ENCODE data around the gene AIF1L.
"Not testable (repeated sequence)": the region's sequence is repeated elsewhere in the genome, so short reads cannot be mapped to it uniquely, and the experiment has no call there.

Gene AIF1L

GRCh38 chr9:131099102-131099606, 2.8 kb downstream of the AIF1L start:
- DNase-seq (ENCODE audit: low read depth): no peak

- DNase-seq (ENCODE audit: low read depth): not testable (repeated sequence)
These were observed 3.5 kb downstream of the AIF1L start for GRCh38 chr9:131099845-131100244.

DNA sequence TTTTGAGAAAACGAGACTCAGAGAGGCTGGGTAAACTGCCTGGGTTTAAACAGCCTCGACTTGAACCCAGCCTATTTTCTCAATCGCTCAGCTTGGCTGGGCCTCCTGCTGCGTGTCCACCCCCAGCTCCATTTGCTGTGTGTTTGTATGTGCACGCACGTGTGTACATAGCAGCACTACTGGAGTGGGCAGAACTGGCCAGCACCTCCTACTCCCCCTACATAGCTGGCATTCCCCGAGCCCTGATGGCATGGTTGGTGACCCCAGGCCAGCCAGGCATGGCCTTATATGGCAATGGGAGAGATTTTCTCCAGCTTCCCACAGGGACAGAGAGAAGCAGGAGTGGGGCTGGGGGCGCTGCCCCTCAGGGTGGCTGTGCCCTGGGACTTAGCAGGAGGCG, 4.1 kb downstream of the AIF1L start:
- DNase-seq (ENCODE audit: low read depth): no peak

DNA sequence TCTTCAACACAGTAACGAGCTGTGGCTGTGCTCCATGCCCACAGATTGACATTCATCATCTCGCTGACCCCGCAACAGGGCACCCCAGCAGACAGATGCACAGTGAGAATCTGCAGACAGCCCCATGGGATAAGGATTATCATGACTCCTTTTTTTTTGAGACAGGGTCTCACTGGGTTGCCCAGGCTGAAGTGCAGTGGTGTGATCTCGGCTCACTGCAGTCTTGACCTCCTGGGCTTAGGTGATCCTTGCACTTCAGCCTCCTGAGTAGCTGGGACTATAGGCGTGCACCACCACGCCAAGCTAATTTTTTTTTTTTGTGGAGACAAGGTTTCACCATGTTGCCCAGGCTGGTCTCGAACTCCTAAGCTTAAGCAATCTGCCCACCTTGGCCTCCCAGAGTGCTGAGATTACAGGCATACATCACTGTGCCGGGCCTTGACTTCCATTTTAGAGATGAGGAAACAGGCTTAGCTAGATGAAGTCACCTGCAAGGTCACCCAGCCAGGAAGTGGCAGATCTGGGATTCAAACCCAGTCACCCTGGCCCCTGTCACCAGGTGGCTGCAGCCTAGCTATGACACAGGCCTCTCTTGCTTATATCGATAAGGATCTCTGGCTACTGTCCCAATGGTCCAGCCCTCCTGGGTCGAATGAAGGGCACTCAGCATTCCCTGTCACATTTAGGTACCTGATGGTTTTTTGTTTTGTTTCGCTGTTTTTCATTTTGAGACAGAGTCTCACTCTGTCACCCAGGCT, 5.1 kb downstream of the AIF1L start:
- no peak for DNase-seq (ENCODE audit: low read depth)

DNA sequence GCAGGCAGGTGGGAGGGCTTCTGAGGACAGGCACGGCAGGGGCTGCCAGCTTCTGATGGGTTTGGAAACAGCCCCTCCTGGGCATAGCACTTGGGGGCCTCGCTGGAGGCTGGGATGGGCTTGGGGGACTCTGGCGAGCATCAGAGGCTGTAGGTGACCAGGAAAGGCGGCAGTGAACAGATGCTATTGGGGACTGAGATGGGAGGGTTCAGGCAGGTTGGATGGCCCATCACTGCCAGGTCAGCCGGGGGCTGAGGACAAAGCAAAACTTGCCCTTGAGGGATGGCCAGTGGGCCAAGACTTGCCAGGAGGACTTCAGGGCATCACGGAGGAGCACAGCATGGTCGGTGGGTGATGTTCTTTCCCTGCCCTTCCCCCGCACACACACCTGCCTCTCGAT, 6.7 kb downstream of the AIF1L start:
- no peak for DNase-seq (ENCODE audit: low read depth)

- no peak for DNase-seq (ENCODE audit: low read depth)
These were observed 7.2 kb downstream of the AIF1L start for GRCh38 chr9:131103535-131103934.

- no peak for DNase-seq (ENCODE audit: low read depth)
These were observed 7.8 kb downstream of the AIF1L start for GRCh38 chr9:131104016-131104740.

- no peak for DNase-seq (ENCODE audit: low read depth)
These were observed 9.6 kb downstream of the AIF1L start for GRCh38 chr9:131105952-131106351.

DNA sequence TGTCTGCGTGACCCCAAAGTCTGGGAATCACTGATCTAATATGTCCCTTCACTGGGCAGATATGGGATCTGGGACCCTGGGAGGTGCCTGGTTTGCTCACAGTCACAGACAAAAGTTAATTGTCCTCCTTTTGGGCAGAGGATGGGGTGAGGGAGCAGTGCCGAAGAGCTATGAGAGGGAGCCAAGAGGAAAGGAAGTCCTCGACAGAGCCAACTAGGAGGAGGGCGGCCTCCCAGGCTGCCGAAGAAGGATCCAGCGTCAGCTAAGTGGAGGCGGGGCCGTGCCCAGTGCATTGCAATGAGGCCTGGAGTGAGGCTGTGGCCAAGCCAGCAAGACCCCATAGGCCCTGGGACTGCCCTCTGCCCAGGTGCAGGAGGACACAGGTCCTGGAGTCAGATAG, 11.4 kb downstream of the AIF1L start:
- DNase-seq (ENCODE audit: low read depth): no peak

DNA sequence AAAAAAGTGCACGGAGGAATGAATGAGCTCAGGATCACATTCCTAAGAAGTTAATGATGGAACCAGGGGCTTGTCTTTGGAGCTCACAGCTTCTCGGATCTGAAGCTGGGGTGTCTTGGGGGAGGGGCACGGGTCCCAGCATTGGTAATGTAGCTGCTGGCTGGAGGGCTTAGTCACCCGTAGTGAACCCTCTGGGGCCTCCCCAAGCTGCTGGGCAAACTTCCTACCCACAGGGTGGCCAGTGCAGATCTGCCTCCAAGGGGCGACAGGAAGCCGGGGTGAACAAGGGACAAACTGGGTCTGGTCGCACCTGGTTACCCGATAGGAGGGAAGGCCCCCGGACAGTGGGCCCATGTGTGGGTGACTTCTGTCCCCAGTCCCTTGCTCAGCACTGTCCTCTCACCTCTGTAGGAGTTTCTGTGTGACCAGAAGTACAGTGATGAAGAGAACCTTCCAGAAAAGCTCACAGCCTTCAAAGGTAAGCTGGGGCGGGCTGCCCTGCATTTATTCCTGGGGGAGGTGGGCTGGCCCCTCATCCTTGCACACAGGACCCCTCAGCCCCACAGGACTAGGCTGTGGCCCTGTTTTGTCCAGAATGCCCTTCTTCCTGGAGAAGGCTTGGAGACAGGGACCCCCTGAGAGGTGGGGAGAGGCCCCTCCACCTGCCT, 15.0 kb downstream of the AIF1L start:
- DNase-seq (ENCODE audit: low read depth): no peak

GRCh38 chr9:131111854-131112311, 15.6 kb downstream of the AIF1L start:
- DNase-seq (ENCODE audit: low read depth): no peak

GRCh38 chr9:131112374-131113154, 16.2 kb downstream of the AIF1L start:
- DNase-seq (ENCODE audit: low read depth): no peak

GRCh38 chr9:131113655-131114054, 17.3 kb downstream of the AIF1L start:
- no peak for DNase-seq (ENCODE audit: low read depth)

GRCh38 chr9:131114084-131114535, 17.8 kb downstream of the AIF1L start:
- no peak for DNase-seq (ENCODE audit: low read depth)

DNA sequence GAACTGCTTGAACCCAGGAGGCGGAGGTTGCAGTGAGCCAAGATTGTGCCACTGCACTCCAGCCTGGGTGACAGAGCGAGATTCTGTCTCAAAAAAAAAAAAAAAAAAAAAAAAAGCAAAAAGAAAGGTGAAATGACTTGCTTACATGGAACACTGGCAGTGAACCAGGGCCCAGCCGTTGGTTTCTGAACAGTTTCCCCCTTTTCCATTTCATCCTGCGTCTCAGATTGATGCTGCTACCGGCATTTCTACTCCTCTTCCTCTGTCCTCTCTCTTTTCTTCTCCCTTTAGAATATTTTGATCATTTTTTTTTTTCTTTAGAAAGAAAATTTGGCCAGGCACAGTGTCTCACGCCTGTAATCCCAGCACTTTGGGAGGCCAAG, 19.0 kb downstream of the AIF1L start:
- DNase-seq (ENCODE audit: low read depth): not testable (repeated sequence)

DNA sequence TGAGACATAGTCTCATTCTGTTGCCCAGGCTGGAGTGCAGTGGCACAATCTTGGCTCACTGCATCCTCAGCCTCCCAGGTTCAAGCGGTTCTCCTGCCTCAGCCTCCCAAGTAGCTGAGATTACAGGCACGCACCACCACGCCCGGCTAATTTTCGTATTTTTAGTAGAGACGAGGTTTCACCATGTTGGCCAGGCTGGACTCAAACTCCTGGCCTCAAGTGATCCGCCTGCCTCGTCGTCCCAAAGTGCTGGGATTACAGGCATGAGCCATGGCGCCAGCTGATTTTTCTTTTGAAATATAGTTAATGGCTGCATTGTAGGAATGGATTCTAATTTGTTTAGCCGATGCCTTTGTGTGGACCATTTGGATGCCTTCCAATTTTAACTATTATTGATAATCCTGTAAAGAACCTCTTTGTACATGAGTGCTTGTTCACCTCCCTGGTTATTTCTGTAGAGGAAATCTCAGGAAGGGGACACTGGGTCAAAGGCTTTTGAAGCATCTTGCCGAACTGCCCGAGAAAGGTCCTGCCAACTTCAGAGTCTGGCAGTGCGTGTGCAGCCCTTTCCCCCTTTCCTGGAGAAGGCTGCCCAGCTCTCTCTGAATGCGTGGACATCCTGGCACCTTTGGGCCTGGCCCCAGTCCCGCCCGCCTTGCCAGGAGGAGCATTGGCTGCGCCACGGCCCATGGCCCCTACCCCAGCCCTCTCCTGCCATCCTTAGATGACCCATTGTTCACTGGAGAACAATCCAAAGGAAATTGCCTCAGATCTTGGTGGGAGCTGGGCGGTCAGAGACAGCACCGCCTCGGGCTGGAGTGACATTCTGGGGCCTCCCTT, 20.2 kb downstream of the AIF1L start:
- no peak for DNase-seq (ENCODE audit: low read depth)

- DNase-seq (ENCODE audit: low read depth): no peak
These were observed 20.9 kb downstream of the AIF1L start for GRCh38 chr9:131117121-131117761.

- no peak for DNase-seq (ENCODE audit: low read depth)
These were observed 21.4 kb downstream of the AIF1L start for GRCh38 chr9:131117762-131118145.

GRCh38 chr9:131119600-131119999, 23.3 kb downstream of the AIF1L start:
- DNase-seq (ENCODE audit: low read depth): no peak

GRCh38 chr9:131120620-131121228, 24.4 kb downstream of the AIF1L start:
- DNase-seq (ENCODE audit: low read depth): no peak

All from fibroblast of the conjunctiva (primary cell).